Measurements from ENCODE around the gene MYH9. TPM values are rescaled to one million over a fixed set of nuclear protein-coding genes. Genes with fewer than 3 reads are reported as not detected.
A peak's percentile ranks its signal among the peaks of the same experiment; 100 is the strongest.

Gene MYH9
- total RNA-seq, 4 donors from 2014 or later: 228 to 375 (median 275) TPM

- Histone ChIP-seq H3K4me1 (peaks cover 37% of the 10 kb centered on the region in 2 donors), H3K36me3 (no peaks in the 10 kb centered on the region), H3K4me3 (replicated peaks in 1 of 3) (peak overlapping the region; percentile 78 to 88 (median 83)), H3K9me3 (no peaks in the 10 kb centered on the region), H3K27me3 (no peaks in the 10 kb centered on the region), H3K27ac (peak overlapping the region; percentile 97 to 99 (median 99))
- no peak for DNase-seq
- no CpG with 5 or more reads among the region's 31 CpGs for WGBS, 2 donors
- TF ChIP-seq, protein P1, sequence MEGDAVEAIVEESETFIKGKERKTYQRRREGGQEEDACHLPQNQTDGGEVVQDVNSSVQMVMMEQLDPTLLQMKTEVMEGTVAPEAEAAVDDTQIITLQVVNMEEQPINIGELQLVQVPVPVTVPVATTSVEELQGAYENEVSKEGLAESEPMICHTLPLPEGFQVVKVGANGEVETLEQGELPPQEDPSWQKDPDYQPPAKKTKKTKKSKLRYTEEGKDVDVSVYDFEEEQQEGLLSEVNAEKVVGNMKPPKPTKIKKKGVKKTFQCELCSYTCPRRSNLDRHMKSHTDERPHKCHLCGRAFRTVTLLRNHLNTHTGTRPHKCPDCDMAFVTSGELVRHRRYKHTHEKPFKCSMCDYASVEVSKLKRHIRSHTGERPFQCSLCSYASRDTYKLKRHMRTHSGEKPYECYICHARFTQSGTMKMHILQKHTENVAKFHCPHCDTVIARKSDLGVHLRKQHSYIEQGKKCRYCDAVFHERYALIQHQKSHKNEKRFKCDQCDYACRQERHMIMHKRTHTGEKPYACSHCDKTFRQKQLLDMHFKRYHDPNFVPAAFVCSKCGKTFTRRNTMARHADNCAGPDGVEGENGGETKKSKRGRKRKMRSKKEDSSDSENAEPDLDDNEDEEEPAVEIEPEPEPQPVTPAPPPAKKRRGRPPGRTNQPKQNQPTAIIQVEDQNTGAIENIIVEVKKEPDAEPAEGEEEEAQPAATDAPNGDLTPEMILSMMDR (IDR thresholded peaks at IDR 0.05): peak in 2 of 6 experiments; percentile 17 to 29
- TF ChIP-seq POLR2A (IDR thresholded peaks at IDR 0.05): peak in 1 of 2 donors; percentile 99
- intact Hi-C loops (cut with DNase I): loop anchor here (5.0 kb wide), 1 partner anchor 85 kb away; no protein-coding TSS in a partner anchor
These were observed 133 bp downstream of the MYH9 start for GRCh38 chr22:36387709-36387958.

GRCh38 chr22:36386900-36387708 is 663 bp downstream of the MYH9 start:
- Histone ChIP-seq H3K27me3 (no peaks in the 10 kb centered on the region), H3K9me3 (no peaks in the 10 kb centered on the region), H3K4me3 (replicated peaks in 1 of 3) (peak overlapping the region; percentile 78 to 88 (median 83)), H3K27ac (peak overlapping the region; percentile 97 to 99 (median 99)), H3K36me3 (no peaks in the 10 kb centered on the region), H3K4me1 (peaks cover 37 to 43% of the 10 kb centered on the region in 2 donors)
- peak; percentile 60 to 64 for DNase-seq
- intact Hi-C loops (cut with DNase I): loop anchor here (5.0 kb wide), 1 partner anchor 85 kb away; no protein-coding TSS in a partner anchor
- TF ChIP-seq, protein P1 (IDR thresholded peaks at IDR 0.05): no peak
- TF ChIP-seq POLR2A (IDR thresholded peaks at IDR 0.05): no peak
- WGBS, 2 donors: 0% methylated on average over 3 to 12 of the region's 91 CpGs

DNA sequence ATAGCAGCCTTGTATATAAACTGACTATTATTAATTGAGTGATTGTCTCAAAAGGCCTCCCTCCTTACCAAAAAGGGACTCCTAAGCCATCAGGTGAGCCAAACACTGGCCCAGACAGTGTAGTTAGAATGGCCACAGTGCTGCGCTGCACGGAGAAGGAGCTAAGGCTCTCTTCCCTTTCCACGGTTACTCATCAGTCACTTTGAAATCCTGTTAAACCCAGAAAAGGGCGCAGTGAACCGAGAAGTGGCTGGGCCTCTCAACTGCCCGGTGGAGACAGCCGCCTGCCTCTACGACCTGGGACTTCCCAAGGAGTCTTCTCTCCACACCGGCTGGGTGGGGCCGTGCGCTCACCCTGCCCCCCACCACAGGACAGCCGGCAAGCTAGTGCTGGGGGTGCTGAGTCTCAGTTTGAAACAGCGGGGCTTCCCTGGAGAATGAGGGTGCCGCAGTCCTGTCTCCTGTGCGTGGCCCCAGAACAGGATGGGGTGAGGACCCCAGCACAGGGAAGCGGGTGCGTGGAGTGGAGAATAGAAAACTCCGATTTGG is 1.3 kb downstream of the MYH9 start:
- H3K9me3 ChIP-seq: no peaks in the 10 kb centered on the region
- peak overlapping the region; percentile 97 to 99 (median 99) for H3K27ac ChIP-seq
- TF ChIP-seq, protein P1 (IDR thresholded peaks at IDR 0.05): no peak
- TF ChIP-seq POLR2A (IDR thresholded peaks at IDR 0.05): peak in 1 of 2 donors; percentile 65
- H3K4me3 ChIP-seq (replicated peaks in 1 of 3): peak overlapping the region; percentile 78 to 88 (median 83)
- H3K36me3 ChIP-seq: no peaks in the 10 kb centered on the region
- intact Hi-C loops (cut with DNase I): loop anchor here (5.0 kb wide), 1 partner anchor 86 kb away; no protein-coding TSS in a partner anchor
- WGBS, 2 donors: 0 to 1% methylated on average over 13 to 17 of the region's 18 CpGs
- H3K27me3 ChIP-seq: no peaks in the 10 kb centered on the region
- DNase-seq: peak; percentile 89 to 91
- peaks cover 37 to 45% of the 10 kb centered on the region in 2 donors for H3K4me1 ChIP-seq

DNA sequence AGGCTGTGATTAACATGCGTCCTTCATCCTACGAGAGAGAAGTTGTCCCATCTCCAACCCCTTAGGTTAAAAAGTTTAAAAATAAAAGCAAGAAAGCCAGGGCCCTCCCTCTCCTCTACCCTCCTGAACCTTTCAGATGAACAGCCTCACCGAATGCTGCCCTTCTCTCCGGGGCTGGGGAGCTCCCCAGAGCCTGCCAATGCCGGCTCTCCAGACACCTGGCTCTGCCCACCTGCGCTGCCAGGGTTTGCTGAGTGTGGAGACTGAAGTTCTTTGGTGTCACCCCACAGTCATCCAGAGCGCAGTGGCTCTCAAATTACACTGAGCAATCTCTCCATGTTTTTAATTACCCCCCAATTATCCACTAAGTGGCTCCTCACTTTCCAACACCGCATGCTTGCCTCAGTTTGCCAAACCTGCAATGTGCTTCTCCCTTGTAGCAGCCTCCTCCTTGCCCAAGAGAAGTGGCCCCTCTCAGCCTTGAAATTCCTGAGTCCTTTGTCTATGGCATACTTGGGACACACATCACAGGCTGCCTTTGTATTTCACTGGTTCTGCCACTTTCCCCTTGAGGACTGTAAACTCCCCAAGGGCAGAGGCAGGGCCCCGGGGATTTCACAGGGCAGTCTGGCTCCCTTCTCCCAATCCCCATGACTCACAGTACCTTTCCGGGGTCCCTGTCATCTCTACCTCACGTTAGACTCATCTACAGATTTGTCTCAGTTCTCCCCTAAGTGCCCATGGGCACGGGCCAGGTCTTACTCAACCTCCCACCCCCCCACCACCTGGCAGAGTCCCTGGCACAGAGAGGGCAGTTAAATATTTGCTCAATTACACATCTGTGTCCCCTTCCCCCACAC is 2.0 kb downstream of the MYH9 start:
- DNase-seq: peak; percentile 81 to 83

More for the DNA sequence above, 2.0 kb downstream of the MYH9 start:
- Histone ChIP-seq H3K4me3 (replicated peaks in 1 of 3) (peak overlapping the region in 2 of 3 donors; percentile 78 to 88), H3K36me3 (no peaks in the 10 kb centered on the region), H3K9me3 (no peaks in the 10 kb centered on the region), H3K27me3 (no peaks in the 10 kb centered on the region), H3K4me1 (peaks cover 37 to 51% of the 10 kb centered on the region in 2 donors), H3K27ac (peak overlapping the region; percentile 97 to 99 (median 99))
- TF ChIP-seq POLR2A (IDR thresholded peaks at IDR 0.05): peak in 1 of 2 donors; percentile 27
- TF ChIP-seq, protein P1 (IDR thresholded peaks at IDR 0.05): no peak
- 1 to 5% methylated on average over 12 of the region's 12 CpGs for WGBS, 2 donors
- intact Hi-C loops (cut with DNase I): loop anchor here (5.0 kb wide), 1 partner anchor 87 kb away; no protein-coding TSS in a partner anchor
